ENCODE data around the gene NME9. TPM values are rescaled to one million over a fixed set of nuclear protein-coding genes. Genes with fewer than 3 reads are reported as not detected.
"Not testable (repeated sequence)": the region's sequence is repeated elsewhere in the genome, so short reads cannot be mapped to it uniquely, and the experiment has no call there.

The NME9 gene
- total RNA-seq (not detected), polyA plus RNA-seq (not detected)
- long read RNA-seq, donor 1: 0 reads
- long read RNA-seq, donor 2, partial matches to known transcripts: 0 of 4 reads
- long read RNA-seq, donor 2, other reads (novel, unspliced or antisense): 4 of 4 reads
- long read RNA-seq, donor 3: 0 reads

- peak within 1 kb of the TSS in 9 of 12 donors; percentile 16 to 69 (median 53) for H3K27ac ChIP-seq
- H3K9me3 ChIP-seq: no peaks in the 10 kb centered on the region
- WGBS, 4 donors: 0 to 2% (median 1%) methylated on average over 27 to 62 of the region's 62 CpGs
- no peaks in the 10 kb centered on the region for H3K36me3 ChIP-seq
- intact Hi-C loops (cut with DNase I): loop anchor here in 2 of 10 donors (10.0 kb wide), 2 partner anchors 135 to 265 kb away; partner anchors contain the start of gene CEP70 (in 1 of the 2)
- H3K4me1 ChIP-seq: peaks cover 0 to 18% (median 9%) of the 10 kb centered on the region in 12 donors
- no peaks in the 10 kb centered on the region for H3K27me3 ChIP-seq
- TF ChIP-seq, protein P1, sequence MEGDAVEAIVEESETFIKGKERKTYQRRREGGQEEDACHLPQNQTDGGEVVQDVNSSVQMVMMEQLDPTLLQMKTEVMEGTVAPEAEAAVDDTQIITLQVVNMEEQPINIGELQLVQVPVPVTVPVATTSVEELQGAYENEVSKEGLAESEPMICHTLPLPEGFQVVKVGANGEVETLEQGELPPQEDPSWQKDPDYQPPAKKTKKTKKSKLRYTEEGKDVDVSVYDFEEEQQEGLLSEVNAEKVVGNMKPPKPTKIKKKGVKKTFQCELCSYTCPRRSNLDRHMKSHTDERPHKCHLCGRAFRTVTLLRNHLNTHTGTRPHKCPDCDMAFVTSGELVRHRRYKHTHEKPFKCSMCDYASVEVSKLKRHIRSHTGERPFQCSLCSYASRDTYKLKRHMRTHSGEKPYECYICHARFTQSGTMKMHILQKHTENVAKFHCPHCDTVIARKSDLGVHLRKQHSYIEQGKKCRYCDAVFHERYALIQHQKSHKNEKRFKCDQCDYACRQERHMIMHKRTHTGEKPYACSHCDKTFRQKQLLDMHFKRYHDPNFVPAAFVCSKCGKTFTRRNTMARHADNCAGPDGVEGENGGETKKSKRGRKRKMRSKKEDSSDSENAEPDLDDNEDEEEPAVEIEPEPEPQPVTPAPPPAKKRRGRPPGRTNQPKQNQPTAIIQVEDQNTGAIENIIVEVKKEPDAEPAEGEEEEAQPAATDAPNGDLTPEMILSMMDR (IDR thresholded peaks at IDR 0.05): peak; percentile 17 to 62 (median 42)
- TF ChIP-seq POLR2A (IDR thresholded peaks at IDR 0.05): no peak
- DNase-seq (peak; percentile 89 to 94 (median 92)), ATAC-seq (peak; percentile 94 to 98 (median 96))
- peak within 1 kb of the TSS; percentile 47 to 72 (median 66) for H3K4me3 ChIP-seq
These were observed at the start of gene NME9 for GRCh38 chr3:138329127-138329983. NME9 (minus strand) TSS chr3:138329851; CDS start chr3:138329335, 516 bp downstream.

DNA sequence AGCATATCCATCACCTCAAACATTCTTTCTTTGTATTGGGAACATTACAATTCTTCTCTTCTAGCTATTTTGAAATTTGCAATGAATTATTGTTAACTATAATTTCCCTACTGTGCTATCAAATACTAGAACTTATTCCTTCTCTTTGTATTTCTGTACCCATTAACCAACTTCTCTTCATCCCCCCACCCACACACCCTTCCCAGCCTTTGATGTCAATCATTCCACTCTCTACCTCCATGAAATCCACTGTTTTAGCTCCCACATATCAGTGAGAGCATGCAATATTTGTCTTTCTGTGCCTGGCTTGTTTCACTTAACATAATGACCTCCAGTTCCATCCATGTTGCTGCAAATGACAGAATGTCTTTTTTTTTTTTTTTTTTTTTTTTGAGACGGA lies 49.3 kb upstream of the NME9 start:
- H3K36me3 ChIP-seq: peaks cover 0 to 40% (median 20%) of the 10 kb centered on the region in 9 donors
- H3K4me3 ChIP-seq: no peak overlapping the region
- TF ChIP-seq, protein P1 (IDR thresholded peaks at IDR 0.05): no peak
- TF ChIP-seq POLR2A (IDR thresholded peaks at IDR 0.05): no peak
- H3K4me1 ChIP-seq: peaks cover 11 to 88% (median 60%) of the 10 kb centered on the region in 12 donors
- peak overlapping the region in 10 of 12 donors; percentile 58 to 96 (median 89) for H3K27ac ChIP-seq
- 45 to 73% (median 60%) methylated on average over 1 of the region's 1 CpG for WGBS, 4 donors
- no peak for ATAC-seq
- intact Hi-C loops (cut with DNase I): no loop called here
- DNase-seq: no peak
- no peaks in the 10 kb centered on the region for H3K9me3 ChIP-seq
- no peaks in the 10 kb centered on the region for H3K27me3 ChIP-seq

- DNase-seq (no peak), ATAC-seq (no peak)
- peak overlapping the region in 11 of 12 donors; percentile 15 to 96 (median 89) for H3K27ac ChIP-seq
- no peak overlapping the region for H3K4me3 ChIP-seq
- H3K4me1 ChIP-seq: peaks cover 11 to 86% (median 56%) of the 10 kb centered on the region in 12 donors
- no peak for TF ChIP-seq POLR2A (IDR thresholded peaks at IDR 0.05)
- TF ChIP-seq, protein P1 (IDR thresholded peaks at IDR 0.05): no peak
- no peaks in the 10 kb centered on the region for H3K9me3 ChIP-seq
- intact Hi-C loops (cut with DNase I): no loop called here
- H3K27me3 ChIP-seq: no peaks in the 10 kb centered on the region
- 83 to 87% (median 86%) methylated on average over 5 of the region's 5 CpGs for WGBS, 4 donors
- peaks cover 0 to 45% (median 21%) of the 10 kb centered on the region in 9 donors for H3K36me3 ChIP-seq
These were observed 48.7 kb upstream of the NME9 start for GRCh38 chr3:138378331-138378730.

DNA sequence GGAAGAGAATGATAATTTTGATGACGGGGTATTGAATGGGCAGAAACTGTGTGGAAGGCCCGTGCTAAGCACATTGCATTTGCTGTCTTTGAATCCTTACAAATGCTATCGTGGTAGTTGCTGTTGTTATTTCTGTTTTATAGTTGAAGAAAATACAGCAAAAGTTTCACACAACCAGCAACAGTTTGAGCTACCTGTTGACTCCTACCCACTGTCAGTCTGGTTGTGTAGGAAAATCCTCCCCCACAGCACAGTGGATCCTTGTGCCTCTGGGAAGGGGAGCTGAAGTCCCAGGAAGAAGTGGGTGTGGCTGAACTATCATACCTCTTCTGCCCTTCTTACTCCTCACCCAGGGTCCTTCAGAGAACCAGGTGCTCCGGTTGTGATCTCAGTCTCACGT lies 48.2 kb upstream of the NME9 start:
- peak overlapping the region in 11 of 12 donors; percentile 23 to 96 (median 89) for H3K27ac ChIP-seq

DNA sequence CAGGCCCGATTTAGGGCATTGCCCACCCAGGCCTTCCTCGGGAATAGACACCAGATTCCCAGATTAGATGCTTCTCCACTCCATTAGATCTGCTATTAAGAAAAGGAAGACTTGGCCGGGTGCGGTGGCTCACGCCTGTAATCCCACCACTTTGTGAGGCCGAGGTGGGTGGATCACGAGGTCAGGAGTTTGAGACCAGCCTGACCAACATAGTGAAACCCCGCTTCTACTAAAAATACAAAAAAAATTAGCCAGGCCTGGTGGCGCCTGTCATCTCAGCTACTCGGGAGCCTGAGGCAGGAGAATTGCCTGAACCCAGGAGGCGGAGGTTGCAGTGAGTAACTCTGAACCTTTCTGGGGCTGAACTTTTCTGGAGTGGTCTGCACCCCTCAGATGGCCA lies 47.6 kb upstream of the NME9 start:
- DNase-seq; H3K27me3 ChIP-seq; H3K9me3 ChIP-seq; H3K4me3 ChIP-seq; ATAC-seq; intact Hi-C loops (cut with DNase I): not testable (repeated sequence)
- peaks cover 7 to 84% (median 49%) of the 10 kb centered on the region in 12 donors for H3K4me1 ChIP-seq
- H3K36me3 ChIP-seq: peaks cover 0 to 45% (median 21%) of the 10 kb centered on the region in 9 donors
- WGBS, 4 donors: 88 to 94% (median 92%) methylated on average over 11 of the region's 11 CpGs
- H3K27ac ChIP-seq: peak overlapping the region; percentile 23 to 96 (median 87)

More for the DNA sequence above, 48.2 kb upstream of the NME9 start:
- no peaks in the 10 kb centered on the region for H3K9me3 ChIP-seq
- ATAC-seq: no peak
- TF ChIP-seq POLR2A (IDR thresholded peaks at IDR 0.05): no peak
- TF ChIP-seq, protein P1 (IDR thresholded peaks at IDR 0.05): no peak
- intact Hi-C loops (cut with DNase I): no loop called here
- H3K4me1 ChIP-seq: peaks cover 11 to 86% (median 52%) of the 10 kb centered on the region in 12 donors
- H3K36me3 ChIP-seq: peaks cover 0 to 45% (median 21%) of the 10 kb centered on the region in 9 donors
- no peaks in the 10 kb centered on the region for H3K27me3 ChIP-seq
- WGBS, 4 donors: 65 to 73% (median 68%) methylated on average over 5 of the region's 5 CpGs
- no peak overlapping the region for H3K4me3 ChIP-seq
- DNase-seq: no peak
